OCI-LY7 (cell line): ENCODE measurements around the gene SDK2. TPM values are rescaled to one million over a fixed set of nuclear protein-coding genes. Genes with fewer than 3 reads are reported as not detected.

Experiments used
- BruUV-seq: library from RNA; stranded (reverse); fragments of 400-500 nt; replicated peaks from 2 replicates; lab custom pipeline; 2021; lab: Mats Ljungman, UMichigan
- CTCF ChIA-PET: fragments of 300-600 bp; sonication (Branson Sonifier 250); formaldehyde crosslinking; loops from one replicate; lab custom pipeline; 2022; ENCODE audit warnings: antibody characterized with exemption; ENCODE audit not compliant: unreplicated experiment; lab: Charles Lee
- POLR2A ChIA-PET: fragments of 300-600 bp; sonication (Branson Sonifier 250); formaldehyde crosslinking; loops from one replicate; lab custom pipeline; 2022; ENCODE audit warnings: antibody characterized with exemption; lab: Charles Lee
- DNase-seq: peaks from one replicate; pipeline ENCODE4 v3.0.0-alpha.2; 2015; ENCODE audit warnings: low spot score
- H2AFZ ChIP-seq: fragments of 200-600 bp; sonication (generic), shearing (Covaris generic); 2 replicates; pipeline ENCODE4 v1.6.1; 2014; ENCODE audit warnings: mild to moderate bottlenecking, antibody characterized with exemption, low read length, moderate library complexity
- H3K27ac ChIP-seq: fragments of 200-600 bp; sonication (generic); 2 replicates; pipeline ENCODE4 v1.5.1; 2014; ENCODE audit warnings: mixed run types, low read depth, mild to moderate bottlenecking, moderate library complexity, low read length, inconsistent platforms; ENCODE audit not compliant: poor library complexity, severe bottlenecking
- H3K36me3 ChIP-seq: fragments of 200-600 bp; sonication (generic); 2 replicates; pipeline ENCODE4 v1.6.1; 2014; ENCODE audit warnings: mild to moderate bottlenecking, antibody characterized with exemption, low read length, moderate library complexity, mixed read lengths; ENCODE audit not compliant: insufficient read depth
- H3K4me1 ChIP-seq: fragments of 200-600 bp; sonication (generic); 2 replicates; pipeline ENCODE4 v1.5.1; 2014; ENCODE audit warnings: mild to moderate bottlenecking, low read length; ENCODE audit not compliant: insufficient read depth, poor library complexity, severe bottlenecking
- H3K4me2 ChIP-seq: fragments of 200-600 bp; sonication (generic); 2 replicates; pipeline ENCODE4 v1.6.1; 2014; ENCODE audit warnings: mild to moderate bottlenecking, low read length
- H3K4me3 ChIP-seq: fragments of 200-600 bp; sonication (generic); 2 replicates; pipeline ENCODE4 v1.5.1; 2014; ENCODE audit warnings: mild to moderate bottlenecking, low read depth, low read length; ENCODE audit not compliant: poor library complexity, severe bottlenecking
- H3K79me2 ChIP-seq: fragments of 200-600 bp; sonication (generic); 2 replicates; pipeline ENCODE4 v1.6.1; 2016; ENCODE audit warnings: low read depth, mild to moderate bottlenecking, low read length, moderate library complexity, mixed read lengths; ENCODE audit not compliant: insufficient read depth
- H3K9me2 ChIP-seq: fragments of 200-600 bp; sonication (generic); 2 replicates; pipeline ENCODE4 v1.6.1; 2016; ENCODE audit warnings: mild to moderate bottlenecking, low read length, mixed read lengths; ENCODE audit not compliant: insufficient read depth
- H3K9me3 ChIP-seq: fragments of 200-600 bp; sonication (generic); 2 replicates; pipeline ENCODE4 v1.6.1; 2014; ENCODE audit warnings: mild to moderate bottlenecking, mixed run types, low read length, mixed read lengths
- H4K20me1 ChIP-seq: fragments of 200-600 bp; sonication (generic); 2 replicates; pipeline ENCODE4 v1.6.1; 2014; ENCODE audit warnings: mild to moderate bottlenecking, antibody characterized with exemption, low read length, moderate library complexity, mixed read lengths; ENCODE audit not compliant: insufficient read depth
- CTCF ChIP-seq: fragments of 200-600 bp; sonication (generic); conservative IDR thresholded peaks from 2 replicates; pipeline ENCODE4 v1.5.1; 2014; ENCODE audit warnings: mild to moderate bottlenecking, antibody characterized with exemption, low read length, moderate library complexity, mixed read lengths
- EZH2phosphoT487 ChIP-seq: fragments of 200-600 bp; sonication (generic); IDR thresholded peaks from 2 replicates; pipeline ENCODE4 v1.6.1; 2018; ENCODE audit warnings: low read depth, borderline replicate concordance, mild to moderate bottlenecking, mixed run types, antibody characterized with exemption, low read length, moderate library complexity, mixed read lengths
- intact Hi-C: fragments of 100-400 bp; cut with micrococcal nuclease; formaldehyde crosslinking; loops from one replicate; pipeline ENCODE4 v1.10.0; 2022; ENCODE audit not compliant: unreplicated experiment
- total RNA-seq, 2 experiments: library from RNA; depleted of rRNA in 1 of 2; stranded (reverse); fragments of >200 nt in 1 of 2; shearing (Covaris generic) in 1 of 2; gene quantifications; 2 replicates each; pipeline ENCODE4 v1.2.3, GENCODE V29; 2014 to 2022

SDK2 gene
- total RNA-seq, 2 experiments from 2014 or later, result 0.32 to 1.8 TPM

GRCh38 chr17:73311781-73312641 lies 332.2 kb downstream of the SDK2 start, which contains the start of gene CDC42EP4:
Gene CDC42EP4 (minus strand): TSS chr17:73312001. CDS start chr17:73286500, 25,501 bp downstream.
- ChIA-PET CTCF (no interaction called here), POLR2A (no interaction called here)
- intact Hi-C loops, result no loop called here
- Histone ChIP-seq H3K4me2 (peak within 1 kb of the TSS; percentile 21), H3K9me2 (no peaks in the 10 kb centered on the region), H4K20me1 (no peaks in the 10 kb centered on the region), H3K27ac (no peak within 1 kb of the TSS), H2AFZ (no peak within 1 kb of the TSS), H3K79me2 (no peaks in the 10 kb centered on the region), H3K4me1 (no peaks in the 10 kb centered on the region), H3K9me3 (no peaks in the 10 kb centered on the region), H3K36me3 (no peaks in the 10 kb centered on the region), H3K4me3 (no peak within 1 kb of the TSS)
- DNase-seq, result no peak
- BruUV-seq, result no TSS peak
- TF ChIP-seq EZH2phosphoT487 (0 out of 2 replicates have a peak, but pooled peaks have one; percentile 86), CTCF (no peak)

- no peaks in the 10 kb centered on the region for H4K20me1 ChIP-seq
- no peaks in the 10 kb centered on the region for H3K4me1 ChIP-seq
- DNase-seq, result no peak
- no TSS peak for BruUV-seq
- H3K27ac ChIP-seq, result no peak overlapping the region
- peak overlapping the region; percentile 21; the same call in 1 of the 2 replicates for H3K4me2 ChIP-seq
- H3K9me2 ChIP-seq, result no peaks in the 10 kb centered on the region
- intact Hi-C loops, result no loop called here
- no peaks in the 10 kb centered on the region for H3K9me3 ChIP-seq
- no peak for TF ChIP-seq CTCF
- TF ChIP-seq EZH2phosphoT487, result peak; percentile 45; the same call in 1 of the 2 replicates
- CTCF ChIA-PET, result no interaction called here
- no peak overlapping the region for H3K4me3 ChIP-seq
- no peak overlapping the region for H2AFZ ChIP-seq
- H3K79me2 ChIP-seq, result no peaks in the 10 kb centered on the region
- POLR2A ChIA-PET, result no interaction called here
- no peaks in the 10 kb centered on the region for H3K36me3 ChIP-seq
These were observed 332.8 kb downstream of the SDK2 start for GRCh38 chr17:73311428-73311780.
